ENCODE data around the gene H2AZ1.

H2AZ1 gene

DNA sequence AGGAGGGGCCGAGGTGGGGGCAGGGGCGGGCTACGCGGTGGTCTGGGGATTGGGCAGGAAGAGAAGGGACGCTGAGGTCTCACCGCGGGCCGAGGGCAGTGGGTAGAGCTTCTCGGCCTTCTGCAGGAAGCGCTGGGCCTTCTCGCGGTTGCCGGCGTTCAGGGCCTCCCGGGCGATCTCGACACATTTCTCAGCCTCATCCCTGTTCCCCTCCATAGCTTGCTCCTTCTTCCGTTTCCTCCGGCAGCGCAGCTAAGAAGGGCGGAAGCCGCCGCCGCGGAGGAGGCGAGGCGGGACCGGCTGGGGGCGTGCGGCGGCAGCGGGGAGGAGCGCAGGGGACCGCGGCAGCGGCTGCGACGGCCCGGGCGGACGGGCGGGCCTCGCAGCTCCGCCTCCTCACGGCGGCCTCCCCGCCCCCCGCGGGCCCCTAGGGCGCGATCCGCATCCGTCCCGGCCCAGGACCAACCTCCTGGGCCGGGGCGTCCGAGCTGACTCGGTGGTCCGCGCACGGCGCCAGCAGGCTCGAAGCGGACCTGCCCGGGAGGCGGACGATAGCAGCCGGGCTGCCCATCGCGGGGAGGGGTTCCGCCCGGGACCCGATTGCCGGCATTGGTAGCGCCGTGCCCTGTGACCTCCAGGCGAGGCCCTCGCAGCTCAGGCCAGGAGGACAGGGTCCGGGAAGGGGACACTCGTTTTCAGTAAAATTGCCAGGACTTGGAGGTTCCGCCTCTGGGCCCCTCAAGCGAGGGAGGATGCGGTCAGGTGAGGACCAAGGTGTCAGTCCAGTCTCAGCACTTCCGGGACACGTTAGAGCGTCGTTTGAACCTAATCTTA, 3.5 kb downstream of the H2AZ1 start, which contains the start of gene DNAJB14:
TSS of gene DNAJB14 (minus strand) at position 263 of the 834 bp plus-strand sequence. CDS start at position 216, 47 bp downstream.
- peak; percentile 74 for DNase-seq (ENCODE audit: low read depth)

DNA sequence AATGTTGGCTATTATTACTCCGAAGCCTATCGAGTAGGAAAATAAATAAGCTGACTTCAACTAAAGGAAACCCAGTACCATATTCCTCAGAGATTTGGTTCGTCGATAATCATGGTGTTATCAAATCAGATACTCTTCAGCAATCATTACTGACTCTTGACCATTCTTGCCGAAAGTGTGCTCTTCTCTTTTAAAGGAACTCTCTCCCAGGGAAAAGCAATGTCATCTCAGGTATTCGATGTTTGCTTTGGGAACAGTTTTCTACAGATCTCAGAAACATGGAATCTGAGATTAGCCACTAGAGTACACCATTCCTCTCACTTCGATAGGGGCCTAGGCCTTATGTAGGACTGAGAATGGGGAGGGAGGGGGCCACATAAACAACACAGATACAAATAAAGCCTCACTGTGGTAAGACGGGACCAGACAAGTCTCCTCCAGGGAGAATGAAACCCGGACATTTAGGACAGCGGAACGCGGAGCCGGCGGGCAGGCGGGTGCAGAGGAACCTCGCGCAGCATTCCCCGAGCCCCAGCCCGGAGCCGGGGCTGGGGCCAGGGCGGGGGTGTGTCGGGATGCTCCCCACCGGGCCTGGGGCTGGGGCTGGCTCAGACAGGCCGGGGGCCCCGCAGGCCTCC, 4.2 kb downstream of the H2AZ1 start:
- no peak for DNase-seq (ENCODE audit: low read depth)

DNA sequence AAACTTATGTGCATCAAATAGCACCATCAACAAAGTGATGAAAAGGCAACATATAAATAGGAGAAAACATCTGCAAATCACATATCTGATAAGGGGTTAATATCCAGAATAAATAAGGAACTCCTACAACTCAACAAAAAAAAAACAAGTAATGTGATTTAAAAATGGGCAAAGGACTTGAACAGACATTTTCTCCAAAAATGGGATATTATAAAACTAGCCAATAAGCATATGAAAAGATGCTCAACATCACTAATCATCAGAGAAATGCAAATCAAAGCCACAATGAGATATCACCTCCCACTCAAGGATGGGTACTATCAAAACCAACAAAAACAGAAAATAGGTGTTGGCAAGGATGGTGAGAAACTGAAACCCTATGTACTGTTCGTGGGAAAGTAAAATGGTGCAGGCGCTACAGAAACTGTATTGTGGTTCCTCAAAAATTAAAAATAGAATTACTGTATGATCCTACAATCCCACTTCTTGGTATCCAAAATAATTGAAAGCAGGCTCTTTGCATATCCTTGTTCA, 6.1 kb downstream of the H2AZ1 start:
- no peak for DNase-seq (ENCODE audit: low read depth)

DNA sequence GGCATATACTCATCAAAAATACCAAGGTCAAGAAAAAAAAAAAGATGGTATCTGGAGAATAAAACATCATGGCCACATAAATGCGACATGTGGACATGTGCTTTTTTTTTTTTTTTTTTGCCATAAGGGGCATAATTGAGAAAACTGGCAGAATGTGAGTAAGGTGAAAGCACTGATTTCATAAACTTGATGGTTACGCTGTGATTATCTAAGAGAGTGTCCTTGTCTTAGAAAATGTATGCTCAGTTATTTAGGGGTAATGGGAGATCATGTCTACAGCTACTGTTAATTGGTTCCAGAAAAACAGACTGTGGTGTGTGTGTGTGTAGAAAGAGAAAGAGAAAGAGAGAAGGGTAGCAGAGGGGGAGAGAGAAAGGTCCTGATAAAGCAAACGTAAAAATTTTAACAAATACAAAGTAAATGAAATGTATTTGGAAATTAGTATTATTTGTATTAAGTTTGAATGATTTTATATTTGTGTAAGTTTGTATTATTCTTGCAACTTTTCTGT, 11.8 kb downstream of the H2AZ1 start:
- no peak for DNase-seq (ENCODE audit: low read depth)

DNA sequence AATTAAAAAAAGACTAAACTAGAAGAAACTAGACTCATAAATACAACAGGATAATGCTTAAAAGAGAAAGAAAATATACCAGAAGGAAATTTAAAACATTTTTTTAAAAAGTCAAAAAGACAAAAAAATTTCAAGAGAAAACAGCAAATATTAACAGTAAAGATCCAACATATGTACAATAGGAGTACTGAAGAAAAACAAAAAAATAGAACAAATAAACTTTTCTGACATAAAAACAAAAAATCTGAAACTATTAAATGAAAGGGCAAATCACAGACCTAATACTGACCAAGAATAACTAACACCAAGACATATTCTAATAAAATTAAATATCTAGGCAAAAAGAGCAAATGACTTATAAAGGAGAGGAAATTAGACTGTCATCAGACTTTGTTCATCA, 15.2 kb downstream of the H2AZ1 start:
- no peak for DNase-seq (ENCODE audit: low read depth)

DNA sequence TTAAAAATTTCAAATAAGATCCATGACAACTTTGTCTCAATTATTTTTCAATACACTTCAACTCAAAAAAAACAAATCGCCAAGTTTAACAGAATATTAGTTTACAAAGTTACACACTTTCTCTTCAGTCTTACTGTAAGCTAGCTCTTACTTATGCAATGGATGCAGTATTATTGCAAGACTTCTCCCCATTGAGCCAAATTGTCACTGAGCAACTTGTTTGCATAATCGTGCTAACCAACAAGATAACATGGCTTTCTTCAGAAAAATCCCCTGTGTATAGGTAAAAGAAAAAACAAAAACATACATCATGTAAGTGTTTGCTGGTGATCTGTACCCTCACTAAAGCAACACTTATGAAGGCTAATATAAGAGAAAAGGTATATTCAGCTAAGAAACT, 22.5 kb downstream of the H2AZ1 start:
- DNase-seq (ENCODE audit: low read depth): no peak

DNA sequence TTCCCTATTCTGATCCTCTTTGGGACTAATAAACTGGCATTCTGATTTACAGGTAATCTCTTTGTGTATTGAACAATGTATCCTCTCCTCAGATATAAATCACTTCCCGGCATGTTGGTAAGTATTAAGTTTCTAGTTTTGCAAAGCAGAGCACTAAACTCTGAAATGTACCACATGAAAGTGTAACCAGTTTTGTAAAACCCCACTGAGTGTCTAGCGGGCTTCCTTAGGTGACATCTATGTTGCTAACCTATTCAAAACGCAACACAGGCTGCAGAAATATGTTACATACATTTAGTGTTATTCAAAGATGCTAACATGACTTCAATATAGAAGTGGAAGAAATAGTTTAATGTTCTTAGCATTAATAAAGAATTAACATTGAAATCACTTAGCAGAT, 28.9 kb downstream of the H2AZ1 start:
- DNase-seq (ENCODE audit: low read depth): no peak

DNA sequence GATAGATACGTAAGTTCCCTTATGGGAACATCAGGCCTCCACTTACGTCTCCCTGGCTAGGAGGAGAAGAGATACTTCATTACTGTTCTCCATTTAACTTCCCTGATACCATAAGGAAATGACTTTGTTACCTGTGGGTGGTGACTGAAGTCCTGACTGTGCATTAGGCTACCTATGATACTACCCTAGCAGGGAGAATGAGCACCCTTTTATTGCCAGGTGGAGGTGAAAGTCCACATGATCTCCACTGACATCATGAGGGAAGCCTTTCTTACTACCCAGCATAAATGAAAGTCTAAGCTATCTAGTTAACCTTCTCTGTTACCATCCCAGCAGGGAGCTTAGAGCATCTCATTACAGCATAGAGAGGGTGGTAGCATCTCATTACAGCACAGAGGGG, 31.4 kb downstream of the H2AZ1 start:
- DNase-seq (ENCODE audit: low read depth): no peak

DNA sequence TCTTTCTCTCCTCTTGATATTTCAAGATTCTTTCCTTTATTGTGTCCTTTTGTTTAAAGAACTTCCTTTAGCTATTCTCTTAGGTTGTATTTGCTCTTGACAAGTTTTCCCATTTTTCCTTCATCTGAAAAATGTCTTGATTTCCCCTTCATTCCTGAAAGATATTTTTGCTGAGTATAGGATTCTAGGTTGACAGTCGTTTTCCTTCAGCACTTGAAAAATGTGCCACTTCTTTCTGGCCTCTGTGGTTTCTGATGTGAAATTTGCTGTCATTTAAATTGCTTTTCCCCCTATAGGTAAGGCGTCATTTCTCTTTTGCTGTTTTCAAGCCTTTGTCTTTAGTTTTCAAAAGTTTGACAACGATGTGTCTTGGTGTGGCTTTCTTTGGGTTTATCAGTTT, 32.5 kb downstream of the H2AZ1 start:
- no peak for DNase-seq (ENCODE audit: low read depth)

DNA sequence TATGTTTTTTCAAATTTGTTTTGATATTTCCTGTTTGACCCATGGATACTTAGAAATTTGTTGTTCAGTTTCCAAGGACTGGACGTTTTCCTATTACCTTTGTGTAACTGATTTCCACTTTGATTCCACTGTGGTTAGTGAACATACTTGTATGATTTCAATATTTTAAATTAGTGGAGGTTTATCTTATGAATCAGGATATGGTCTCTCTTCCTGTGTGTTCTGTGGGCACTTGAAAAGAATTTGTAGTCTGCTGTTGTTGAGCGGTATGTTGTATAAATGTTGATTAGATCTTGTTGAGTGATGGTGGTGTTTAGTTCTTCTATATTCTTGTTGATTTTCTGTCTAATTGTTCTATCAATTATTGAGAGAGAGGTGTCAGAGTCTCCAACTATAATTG, 34.6 kb downstream of the H2AZ1 start:
- no peak for DNase-seq (ENCODE audit: low read depth)

Data from T follicular helper cell (primary cell).